PC-3 (cell line): ENCODE data around the gene TCF19. TPM values are rescaled to one million over a fixed set of nuclear protein-coding genes. Genes with fewer than 3 reads are reported as not detected.
"Not testable (repeated sequence)": the region's sequence is repeated elsewhere in the genome, so short reads cannot be mapped to it uniquely, and the experiment has no call there.

Source experiments
- ATAC-seq: fragments of 200-7000 bp; cut with Tn5 transposase; 2 replicates; pipeline ENCODE4 v1.9.1; 2020; ENCODE audit warnings: mild to moderate bottlenecking, moderate library complexity
- BruUV-seq: library from RNA; stranded (reverse); fragments of 400-500 nt; replicated peaks from 2 replicates; lab custom pipeline; 2021; lab: Mats Ljungman, UMichigan
- CTCF ChIA-PET: fragments of 300-600 bp; sonication (Branson Sonifier 250); formaldehyde crosslinking; loops from one replicate; lab custom pipeline; 2022; ENCODE audit warnings: antibody characterized with exemption; lab: Charles Lee
- POLR2A ChIA-PET: fragments of 300-600 bp; sonication (Branson Sonifier 250); formaldehyde crosslinking; loops from one replicate; lab custom pipeline; 2022; ENCODE audit warnings: antibody characterized with exemption; ENCODE audit not compliant: unreplicated experiment; lab: Charles Lee
- DNase-seq: peaks from one replicate; pipeline ENCODE4 v3.0.0-alpha.2; 2015
- H2AFZ ChIP-seq: fragments of 300-600 bp; sonication (generic); 2 replicates; pipeline ENCODE4 v1.6.0; 2016; ENCODE audit warnings: antibody characterized with exemption, low read length
- H3F3A ChIP-seq: fragments of 300-600 bp; sonication (generic); one replicate; pipeline ENCODE4 v1.6.0; 2017; ENCODE audit warnings: antibody characterized with exemption, low read length, control low read depth, mild to moderate bottlenecking; ENCODE audit not compliant: unreplicated experiment
- H3K27ac ChIP-seq: fragments of 300-600 bp; sonication (generic); 2 replicates; pipeline ENCODE4 v1.5.1; 2016; ENCODE audit warnings: mild to moderate bottlenecking, low read length
- H3K27me3 ChIP-seq: fragments of 300-600 bp; sonication (generic); 2 replicates; pipeline ENCODE4 v1.6.1; 2016; ENCODE audit warnings: low read length, mixed read lengths
- H3K36me3 ChIP-seq: fragments of 300-600 bp; sonication (generic); 2 replicates; pipeline ENCODE4 v1.6.1; 2016; ENCODE audit warnings: low read depth, mixed run types, low read length, mixed read lengths
- H3K4me1 ChIP-seq: fragments of 300-600 bp; sonication (generic); 2 replicates; pipeline ENCODE4 v1.5.1; 2016; ENCODE audit warnings: low read length; ENCODE audit not compliant: insufficient read depth
- H3K4me2 ChIP-seq: fragments of 300-600 bp; sonication (generic); 2 replicates; pipeline ENCODE4 v1.6.0; 2016; ENCODE audit warnings: low read length
- H3K4me3 ChIP-seq: fragments of 300-600 bp; sonication (generic); 2 replicates; pipeline ENCODE4 v1.5.1; 2016; ENCODE audit warnings: mild to moderate bottlenecking, low read length, mixed read lengths
- H3K79me2 ChIP-seq: fragments of 300-600 bp; sonication (generic); 2 replicates; pipeline ENCODE4 v1.6.1; 2017; ENCODE audit warnings: low read length, mixed read lengths
- H3K9ac ChIP-seq: fragments of 300-600 bp; sonication (generic); 2 replicates; pipeline ENCODE4 v1.6.0; 2016; ENCODE audit warnings: mild to moderate bottlenecking, low read length
- H3K9me2 ChIP-seq: fragments of 300-600 bp; sonication (generic); replicated peaks from 2 replicates; pipeline ENCODE4 v1.6.1; 2016; ENCODE audit warnings: mixed run types, low read length, mixed read lengths
- H3K9me3 ChIP-seq: fragments of 300-600 bp; sonication (generic); 2 replicates; pipeline ENCODE4 v1.6.1; 2016; ENCODE audit warnings: low read length, mixed read lengths
- H4K20me1 ChIP-seq: fragments of 300-600 bp; sonication (generic); 2 replicates; pipeline ENCODE4 v1.6.1; 2016; ENCODE audit warnings: low read length, mixed read lengths
- EZH2 ChIP-seq: fragments of 300-600 bp; sonication (generic); IDR thresholded peaks from one replicate; pipeline ENCODE4 v1.6.1; 2017; ENCODE audit warnings: antibody characterized with exemption, mild to moderate bottlenecking, low read length; ENCODE audit not compliant: unreplicated experiment
- EZH2phosphoT487 ChIP-seq: fragments of 300-600 bp; sonication (generic); IDR thresholded peaks from 2 replicates; pipeline ENCODE4 v1.6.1; 2018; ENCODE audit warnings: mild to moderate bottlenecking, antibody characterized with exemption, low read length, borderline replicate concordance
- intact Hi-C: fragments of 100-400 bp; cut with micrococcal nuclease; formaldehyde crosslinking; loops from 2 replicates; pipeline ENCODE4 v1.9.0; 2023
- total RNA-seq: library from RNA; depleted of rRNA; stranded (reverse); fragments of >200 nt; gene quantifications from 2 replicates; pipeline ENCODE4 v1.2.3, GENCODE V29; 2014
- TF ChIP-seq, protein P1 (sequence below): fragments of 300-600 bp; sonication (generic); conservative IDR thresholded peaks from 2 replicates; pipeline ENCODE4 v1.5.1; 2017; ENCODE audit warnings: antibody characterized with exemption, low read depth, mild to moderate bottlenecking, low read length

Gene TCF19
- total RNA-seq, 1 experiment from 2014 or later: 88.6 TPM

DNA sequence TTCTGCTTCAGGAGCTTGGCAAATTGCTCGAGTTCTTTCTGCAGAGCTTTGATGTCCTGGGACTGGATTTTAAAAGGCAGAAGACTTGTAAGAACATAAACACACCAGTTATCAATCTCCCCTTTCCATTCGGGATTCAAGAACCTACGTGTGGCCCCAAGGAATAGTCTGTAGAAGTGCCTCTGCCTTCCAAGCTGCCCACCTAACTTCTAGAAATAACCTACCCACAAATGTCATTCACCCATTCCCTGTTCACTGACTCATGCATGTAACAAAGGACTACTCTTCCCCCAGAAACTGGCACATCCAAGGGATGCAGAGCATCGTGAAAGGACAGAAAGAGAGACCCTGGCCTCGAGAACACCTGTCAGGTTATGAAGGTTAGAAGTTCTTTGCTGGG lies 7.6 kb downstream of the TCF19 start:
- H3K27ac ChIP-seq: no peak overlapping the region
- H3K9ac ChIP-seq: no peak overlapping the region
- H3K4me2 ChIP-seq: no peak overlapping the region
- ATAC-seq (no peak), DNase-seq (no peak)
- H4K20me1 ChIP-seq: no peaks in the 10 kb centered on the region
- no peaks in the 10 kb centered on the region for H3F3A ChIP-seq
- no peaks in the 10 kb centered on the region for H3K9me2 ChIP-seq
- intact Hi-C loops: no loop called here
- peaks cover 5% of the 10 kb centered on the region for H3K4me1 ChIP-seq
- no peak overlapping the region for H3K4me3 ChIP-seq
- no peaks in the 10 kb centered on the region for H3K27me3 ChIP-seq
- POLR2A ChIA-PET: no interaction called here
- H3K9me3 ChIP-seq: no peaks in the 10 kb centered on the region
- TF ChIP-seq EZH2: no peak
- TF ChIP-seq EZH2phosphoT487: no peak
- TF ChIP-seq, protein P1, sequence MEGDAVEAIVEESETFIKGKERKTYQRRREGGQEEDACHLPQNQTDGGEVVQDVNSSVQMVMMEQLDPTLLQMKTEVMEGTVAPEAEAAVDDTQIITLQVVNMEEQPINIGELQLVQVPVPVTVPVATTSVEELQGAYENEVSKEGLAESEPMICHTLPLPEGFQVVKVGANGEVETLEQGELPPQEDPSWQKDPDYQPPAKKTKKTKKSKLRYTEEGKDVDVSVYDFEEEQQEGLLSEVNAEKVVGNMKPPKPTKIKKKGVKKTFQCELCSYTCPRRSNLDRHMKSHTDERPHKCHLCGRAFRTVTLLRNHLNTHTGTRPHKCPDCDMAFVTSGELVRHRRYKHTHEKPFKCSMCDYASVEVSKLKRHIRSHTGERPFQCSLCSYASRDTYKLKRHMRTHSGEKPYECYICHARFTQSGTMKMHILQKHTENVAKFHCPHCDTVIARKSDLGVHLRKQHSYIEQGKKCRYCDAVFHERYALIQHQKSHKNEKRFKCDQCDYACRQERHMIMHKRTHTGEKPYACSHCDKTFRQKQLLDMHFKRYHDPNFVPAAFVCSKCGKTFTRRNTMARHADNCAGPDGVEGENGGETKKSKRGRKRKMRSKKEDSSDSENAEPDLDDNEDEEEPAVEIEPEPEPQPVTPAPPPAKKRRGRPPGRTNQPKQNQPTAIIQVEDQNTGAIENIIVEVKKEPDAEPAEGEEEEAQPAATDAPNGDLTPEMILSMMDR: no peak
- H3K79me2 ChIP-seq: 0 out of 2 replicates have a peak, but pooled peaks cover 5% of the 10 kb centered on the region
- CTCF ChIA-PET: no interaction called here
- no peak overlapping the region for H2AFZ ChIP-seq
- H3K36me3 ChIP-seq: peaks cover 9% of the 10 kb centered on the region; the same call in 1 of the 2 replicates
- no TSS peak for BruUV-seq

DNA sequence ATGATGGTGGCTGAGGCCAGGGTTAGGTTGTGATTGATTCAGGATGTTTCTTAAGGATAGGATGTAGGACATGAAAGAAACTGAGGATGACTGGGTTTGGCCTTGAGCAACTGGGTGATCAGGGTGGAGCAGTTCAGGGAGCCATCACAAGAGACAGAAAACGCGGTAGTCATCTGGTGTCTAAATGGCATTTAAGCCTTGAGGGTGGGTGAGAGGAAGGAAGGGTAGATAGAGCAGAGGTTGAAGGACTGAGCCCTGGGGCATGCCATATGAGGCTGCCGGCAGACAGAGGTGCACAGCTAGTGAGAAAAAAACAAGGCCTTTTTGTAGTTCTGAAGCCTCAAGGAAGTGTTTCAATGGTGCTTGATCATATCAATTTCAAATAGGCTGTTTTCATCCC lies 10.2 kb downstream of the TCF19 start:
- ChIA-PET POLR2A (interaction anchor here (0.5 kb wide), 1 partner anchor 211 kb away, joined by 3 read pairs; no protein-coding TSS in a partner anchor), CTCF (no interaction called here)
- no TSS peak for BruUV-seq
- Histone ChIP-seq H3F3A (no peaks in the 10 kb centered on the region), H3K9me3 (no peaks in the 10 kb centered on the region), H3K4me3 (no peak overlapping the region), H3K79me2 (no peaks in the 10 kb centered on the region), H3K4me2 (no peak overlapping the region), H2AFZ (no peak overlapping the region), H3K9me2 (no peaks in the 10 kb centered on the region), H3K27ac (no peak overlapping the region), H3K4me1 (peaks cover 5% of the 10 kb centered on the region), H3K9ac (no peak overlapping the region), H3K36me3 (no peaks in the 10 kb centered on the region), H4K20me1 (no peaks in the 10 kb centered on the region), H3K27me3 (no peaks in the 10 kb centered on the region)
- TF ChIP-seq EZH2: no peak
- no peak for TF ChIP-seq EZH2phosphoT487
- TF ChIP-seq, protein P1: no peak
- intact Hi-C loops: no loop called here
- ATAC-seq (no peak), DNase-seq (no peak)

DNA sequence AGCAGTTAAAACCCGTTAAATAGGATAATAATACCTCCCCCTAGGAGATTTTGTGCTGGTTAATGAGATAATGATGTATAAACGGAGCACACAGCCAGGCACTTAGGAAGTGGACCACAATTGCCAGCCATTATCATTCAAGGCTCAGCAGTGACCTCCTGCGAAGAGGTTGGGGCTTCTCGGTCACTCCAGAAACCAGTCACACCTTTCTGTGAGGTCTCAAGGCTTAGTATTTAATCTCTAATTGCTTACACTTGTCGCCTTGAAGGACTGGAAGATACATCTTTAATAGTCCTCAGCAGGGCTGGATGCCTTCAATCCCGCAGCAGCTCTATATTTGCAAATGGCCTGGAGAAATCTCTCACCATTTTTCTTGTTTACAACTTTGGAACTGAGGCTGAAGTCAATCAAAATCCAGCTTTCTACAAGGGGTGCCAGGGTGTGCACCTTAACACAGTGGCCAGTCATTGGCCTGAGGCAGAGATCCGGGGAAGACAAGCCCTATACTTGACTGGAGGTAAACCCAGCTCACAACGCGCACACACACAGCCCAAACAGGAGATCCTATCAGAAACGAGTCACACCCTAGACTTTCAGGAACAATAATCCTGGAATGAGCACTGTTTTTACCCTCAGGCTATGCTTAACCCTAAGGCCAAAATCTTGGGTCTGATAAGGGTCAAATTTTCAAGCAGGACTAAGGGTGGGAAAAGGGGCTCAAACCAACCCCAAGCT lies 10.9 kb downstream of the TCF19 start:
- intact Hi-C loops: no loop called here
- BruUV-seq: no TSS peak

DNA sequence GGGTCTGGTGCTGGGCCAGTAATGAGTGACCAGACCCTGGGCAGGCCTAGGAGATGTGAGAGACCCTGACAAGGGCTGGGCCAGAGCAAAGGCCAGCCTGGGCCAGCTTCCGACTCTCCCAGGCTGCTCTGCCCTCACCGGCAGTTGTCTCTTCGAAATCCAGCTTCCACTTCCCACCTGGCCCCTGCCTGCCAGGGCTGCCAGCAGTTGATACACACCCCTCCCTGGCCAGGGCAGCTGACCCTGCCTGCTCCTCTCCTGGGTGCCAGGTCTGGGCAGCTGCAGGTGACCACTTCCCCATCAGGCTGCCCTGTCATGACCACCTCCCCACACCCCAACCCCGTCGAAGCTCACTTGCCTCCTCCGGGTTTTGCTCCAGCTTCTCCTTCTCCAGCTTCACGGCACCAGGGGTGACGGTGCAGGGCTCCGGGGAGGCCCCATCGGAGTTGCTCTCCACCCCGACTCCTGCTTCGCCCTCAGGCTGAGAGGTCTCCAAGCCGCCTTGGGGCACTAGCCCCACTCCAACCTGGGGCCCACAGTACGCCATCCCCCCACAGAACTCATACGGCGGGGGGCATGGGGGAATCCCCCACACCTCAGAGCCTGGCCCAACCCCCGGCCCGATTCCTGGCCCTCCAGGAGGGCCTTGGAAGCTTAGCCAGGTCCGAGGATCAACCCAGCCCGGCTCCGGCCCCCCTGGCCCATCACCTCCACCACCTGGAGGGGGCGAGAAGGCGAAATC lies 11.6 kb downstream of the TCF19 start:
- H3K27ac ChIP-seq, POLR2A ChIA-PET, H3K79me2 ChIP-seq, H3K9me3 ChIP-seq, H3K9me2 ChIP-seq, H3K4me2 ChIP-seq, intact Hi-C loops, H4K20me1 ChIP-seq, BruUV-seq, DNase-seq, ATAC-seq, H3K9ac ChIP-seq, CTCF ChIA-PET, H3F3A ChIP-seq, H3K4me3 ChIP-seq, H3K36me3 ChIP-seq, H3K27me3 ChIP-seq, H3K4me1 ChIP-seq, H2AFZ ChIP-seq: not testable (repeated sequence)

More for the DNA sequence above, 10.9 kb downstream of the TCF19 start:
- H3F3A ChIP-seq: no peaks in the 10 kb centered on the region
- no peaks in the 10 kb centered on the region for H3K79me2 ChIP-seq
- CTCF ChIA-PET: no interaction called here
- no peaks in the 10 kb centered on the region for H3K27me3 ChIP-seq
- no peak overlapping the region for H2AFZ ChIP-seq
- ATAC-seq: no peak; the same call in 1 of the 2 replicates
- no peak for TF ChIP-seq EZH2
- no peak overlapping the region for H3K9ac ChIP-seq
- no peaks in the 10 kb centered on the region for H3K36me3 ChIP-seq
- no peaks in the 10 kb centered on the region for H3K9me3 ChIP-seq
- no peak overlapping the region for H3K27ac ChIP-seq
- H3K4me1 ChIP-seq: peaks cover 5% of the 10 kb centered on the region
- no peak overlapping the region for H3K4me2 ChIP-seq
- POLR2A ChIA-PET: no interaction called here
- peak; percentile 18 for DNase-seq
- H4K20me1 ChIP-seq: no peaks in the 10 kb centered on the region
- H3K9me2 ChIP-seq: no peaks in the 10 kb centered on the region
- H3K4me3 ChIP-seq: no peak overlapping the region
